GM12891 (cell line): ENCODE results near the gene PTPRN2.

ENCODE experiments used
- POLR2A ChIP-seq: IDR thresholded peaks from 2 replicates; pipeline ENCODE4 v1.6.1; 2011; ENCODE audit warnings: low read depth, low read length, control low read depth
- POLR2AphosphoS5 ChIP-seq: IDR thresholded peaks from 2 replicates; pipeline ENCODE4 v1.6.1; 2011; ENCODE audit warnings: low read depth, low read length, control low read depth
- SPI1 ChIP-seq: IDR thresholded peaks from 2 replicates; pipeline ENCODE4 v1.6.1; 2011; ENCODE audit warnings: low read depth, low read length, control low read depth
- TAF1 ChIP-seq: IDR thresholded peaks from 2 replicates; pipeline ENCODE4 v1.6.1; 2011; ENCODE audit warnings: low read depth, low read length, control low read depth

DNA sequence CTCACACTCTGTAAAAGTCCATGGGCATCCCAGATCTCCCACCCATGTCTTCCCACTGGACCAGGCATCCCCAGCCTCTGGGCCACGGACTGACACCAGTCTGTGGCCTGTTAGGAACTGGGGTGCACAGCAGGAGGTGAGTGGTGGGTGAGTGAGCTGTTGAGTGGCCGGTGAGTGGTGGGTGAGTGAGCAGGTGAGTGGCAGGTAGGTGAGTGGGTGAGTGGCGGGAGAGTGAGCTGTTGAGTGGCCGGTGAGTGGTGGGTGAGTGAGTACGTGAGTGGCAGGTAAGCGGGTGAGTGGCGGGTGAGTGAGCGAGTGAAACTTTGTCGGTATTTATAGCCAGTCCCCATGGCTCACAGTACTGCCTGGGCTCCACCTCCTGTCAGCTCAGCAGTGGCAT lies 779.6 kb downstream of the PTPRN2 start:
- no peak for TF ChIP-seq POLR2A
- no peak for TF ChIP-seq POLR2AphosphoS5
- TF ChIP-seq TAF1 = no peak
- no peak for TF ChIP-seq SPI1
